Sigmoid colon (tissue), 4 donors: Measurements from ENCODE around the gene BCL11B.

Experiments used
- EP300 ChIP-seq, 4 donors: sonication (generic); formaldehyde crosslinking; IDR thresholded peaks; one replicate each; pipeline ENCODE4 v1.6.1; 2017; ENCODE audit warnings: antibody characterized with exemption in 4 of 4
- POLR2A ChIP-seq, 2 donors: fragments of 450-650 bp; IDR thresholded peaks; one replicate each; pipeline ENCODE4 v1.6.1; 2016; ENCODE audit warnings: antibody characterized with exemption in 2 of 2, mild to moderate bottlenecking in 2 of 2, moderate library complexity in 2 of 2
- POLR2AphosphoS5 ChIP-seq, 4 donors: sonication (generic); formaldehyde crosslinking; IDR thresholded peaks; one replicate each; pipeline ENCODE4 v1.6.1; 2017; ENCODE audit warnings: antibody characterized with exemption in 4 of 4
- TF ChIP-seq, protein P1 (sequence below), 4 experiments: fragments of 450-650 bp in 3 of 4; fragments of 200-600 bp in 1 of 4; IDR thresholded peaks; one replicate each; pipeline ENCODE4 v1.5.1; 2016 to 2019; ENCODE audit warnings: antibody characterized with exemption in 4 of 4, mild to moderate bottlenecking in 3 of 4, moderate library complexity in 2 of 4

DNA sequence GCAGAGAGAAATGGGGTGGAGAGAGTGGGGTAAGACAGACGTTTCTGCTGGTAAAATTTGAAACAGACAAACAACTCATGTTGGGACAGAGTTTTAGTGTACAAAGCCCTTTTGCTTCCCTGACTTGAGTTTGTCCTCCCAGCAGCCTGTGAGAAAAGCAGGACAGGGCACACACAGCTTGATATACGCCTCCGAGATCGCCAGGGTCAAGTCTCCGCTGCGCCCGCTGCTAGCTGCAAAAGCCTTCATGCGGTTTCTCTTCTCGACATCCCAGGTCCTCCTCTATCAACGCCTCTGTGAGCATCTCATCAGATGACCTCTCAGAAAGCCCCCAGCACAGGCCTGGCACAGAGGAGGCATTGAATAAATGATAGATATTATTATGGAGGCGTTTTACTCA lies 9.4 kb upstream of the BCL11B start:
- TF ChIP-seq, protein P1, sequence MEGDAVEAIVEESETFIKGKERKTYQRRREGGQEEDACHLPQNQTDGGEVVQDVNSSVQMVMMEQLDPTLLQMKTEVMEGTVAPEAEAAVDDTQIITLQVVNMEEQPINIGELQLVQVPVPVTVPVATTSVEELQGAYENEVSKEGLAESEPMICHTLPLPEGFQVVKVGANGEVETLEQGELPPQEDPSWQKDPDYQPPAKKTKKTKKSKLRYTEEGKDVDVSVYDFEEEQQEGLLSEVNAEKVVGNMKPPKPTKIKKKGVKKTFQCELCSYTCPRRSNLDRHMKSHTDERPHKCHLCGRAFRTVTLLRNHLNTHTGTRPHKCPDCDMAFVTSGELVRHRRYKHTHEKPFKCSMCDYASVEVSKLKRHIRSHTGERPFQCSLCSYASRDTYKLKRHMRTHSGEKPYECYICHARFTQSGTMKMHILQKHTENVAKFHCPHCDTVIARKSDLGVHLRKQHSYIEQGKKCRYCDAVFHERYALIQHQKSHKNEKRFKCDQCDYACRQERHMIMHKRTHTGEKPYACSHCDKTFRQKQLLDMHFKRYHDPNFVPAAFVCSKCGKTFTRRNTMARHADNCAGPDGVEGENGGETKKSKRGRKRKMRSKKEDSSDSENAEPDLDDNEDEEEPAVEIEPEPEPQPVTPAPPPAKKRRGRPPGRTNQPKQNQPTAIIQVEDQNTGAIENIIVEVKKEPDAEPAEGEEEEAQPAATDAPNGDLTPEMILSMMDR (IDR thresholded peaks at IDR 0.05), result no peak
- TF ChIP-seq POLR2AphosphoS5 (IDR thresholded peaks at IDR 0.05) (no peak), POLR2A (IDR thresholded peaks at IDR 0.05) (no peak), EP300 (IDR thresholded peaks at IDR 0.05) (no peak)
